GM21390 (cell line): Measurements from ENCODE around the gene NF1.
"Not testable (repeated sequence)": the region's sequence is repeated elsewhere in the genome, so short reads cannot be mapped to it uniquely, and the experiment has no call there.

ENCODE experiments used
- ATAC-seq: cut with Tn5 transposase; IDR thresholded peaks from one replicate; pipeline ENCODE4 v1.9.1; 2021; ENCODE audit not compliant: unreplicated experiment

NF1 gene, protein sequence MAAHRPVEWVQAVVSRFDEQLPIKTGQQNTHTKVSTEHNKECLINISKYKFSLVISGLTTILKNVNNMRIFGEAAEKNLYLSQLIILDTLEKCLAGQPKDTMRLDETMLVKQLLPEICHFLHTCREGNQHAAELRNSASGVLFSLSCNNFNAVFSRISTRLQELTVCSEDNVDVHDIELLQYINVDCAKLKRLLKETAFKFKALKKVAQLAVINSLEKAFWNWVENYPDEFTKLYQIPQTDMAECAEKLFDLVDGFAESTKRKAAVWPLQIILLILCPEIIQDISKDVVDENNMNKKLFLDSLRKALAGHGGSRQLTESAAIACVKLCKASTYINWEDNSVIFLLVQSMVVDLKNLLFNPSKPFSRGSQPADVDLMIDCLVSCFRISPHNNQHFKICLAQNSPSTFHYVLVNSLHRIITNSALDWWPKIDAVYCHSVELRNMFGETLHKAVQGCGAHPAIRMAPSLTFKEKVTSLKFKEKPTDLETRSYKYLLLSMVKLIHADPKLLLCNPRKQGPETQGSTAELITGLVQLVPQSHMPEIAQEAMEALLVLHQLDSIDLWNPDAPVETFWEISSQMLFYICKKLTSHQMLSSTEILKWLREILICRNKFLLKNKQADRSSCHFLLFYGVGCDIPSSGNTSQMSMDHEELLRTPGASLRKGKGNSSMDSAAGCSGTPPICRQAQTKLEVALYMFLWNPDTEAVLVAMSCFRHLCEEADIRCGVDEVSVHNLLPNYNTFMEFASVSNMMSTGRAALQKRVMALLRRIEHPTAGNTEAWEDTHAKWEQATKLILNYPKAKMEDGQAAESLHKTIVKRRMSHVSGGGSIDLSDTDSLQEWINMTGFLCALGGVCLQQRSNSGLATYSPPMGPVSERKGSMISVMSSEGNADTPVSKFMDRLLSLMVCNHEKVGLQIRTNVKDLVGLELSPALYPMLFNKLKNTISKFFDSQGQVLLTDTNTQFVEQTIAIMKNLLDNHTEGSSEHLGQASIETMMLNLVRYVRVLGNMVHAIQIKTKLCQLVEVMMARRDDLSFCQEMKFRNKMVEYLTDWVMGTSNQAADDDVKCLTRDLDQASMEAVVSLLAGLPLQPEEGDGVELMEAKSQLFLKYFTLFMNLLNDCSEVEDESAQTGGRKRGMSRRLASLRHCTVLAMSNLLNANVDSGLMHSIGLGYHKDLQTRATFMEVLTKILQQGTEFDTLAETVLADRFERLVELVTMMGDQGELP (N-terminal part only)

DNA sequence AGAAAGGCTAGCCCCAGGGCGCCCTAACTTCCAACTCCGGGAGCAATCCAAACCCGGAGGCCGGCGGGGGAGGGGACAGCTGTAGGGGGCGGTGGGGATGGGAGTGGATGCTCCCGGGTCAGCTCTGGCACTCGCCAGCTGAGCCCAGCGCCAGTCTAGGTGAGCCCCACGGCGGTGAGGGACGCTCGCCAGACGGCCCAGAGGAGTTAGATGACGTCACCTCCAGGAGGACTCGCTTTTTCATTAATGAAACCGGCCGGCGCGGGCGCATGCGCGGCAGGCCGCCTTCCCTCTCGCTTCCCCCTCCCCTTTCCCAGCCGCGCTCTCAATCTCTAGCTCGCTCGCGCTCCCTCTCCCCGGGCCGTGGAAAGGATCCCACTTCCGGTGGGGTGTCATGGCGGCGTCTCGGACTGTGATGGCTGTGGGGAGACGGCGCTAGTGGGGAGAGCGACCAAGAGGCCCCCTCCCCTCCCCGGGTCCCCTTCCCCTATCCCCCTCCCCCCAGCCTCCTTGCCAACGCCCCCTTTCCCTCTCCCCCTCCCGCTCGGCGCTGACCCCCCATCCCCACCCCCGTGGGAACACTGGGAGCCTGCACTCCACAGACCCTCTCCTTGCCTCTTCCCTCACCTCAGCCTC is at the start of gene NF1:
Gene NF1, plus strand, starts transcription at position 378 of the 636 bp plus-strand sequence. CDS start 333 bp downstream, outside the sequence.
- ATAC-seq, result peak; percentile 69

DNA sequence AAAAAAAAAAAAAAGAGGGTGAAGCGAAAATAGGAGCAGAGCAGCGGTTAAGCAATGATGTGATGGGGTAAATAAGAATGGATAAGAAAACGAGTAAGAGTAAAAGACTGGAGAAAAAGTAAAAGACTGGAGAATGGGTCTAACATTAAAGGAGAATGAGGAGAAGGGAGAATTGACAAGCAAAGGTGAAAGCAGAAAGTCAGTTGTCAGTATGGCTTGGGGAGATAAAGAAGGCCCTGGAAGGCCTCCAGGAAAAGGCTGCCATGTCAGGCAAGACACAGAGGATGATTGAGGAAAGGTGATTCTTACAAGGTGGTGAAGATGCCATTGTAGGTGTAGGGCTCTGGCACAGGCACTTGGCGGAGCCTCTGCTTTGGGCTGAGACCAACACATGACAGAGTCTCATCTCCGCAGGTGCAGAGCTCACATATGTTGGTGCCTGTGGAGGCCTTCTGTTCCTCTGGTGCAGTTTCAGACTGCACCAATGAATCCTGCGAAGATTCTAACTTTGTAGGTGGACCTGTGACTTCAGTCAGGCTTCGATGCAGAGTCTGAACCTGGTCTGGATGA is 47.8 kb upstream of the NF1 start:
- not testable (repeated sequence) for ATAC-seq

DNA sequence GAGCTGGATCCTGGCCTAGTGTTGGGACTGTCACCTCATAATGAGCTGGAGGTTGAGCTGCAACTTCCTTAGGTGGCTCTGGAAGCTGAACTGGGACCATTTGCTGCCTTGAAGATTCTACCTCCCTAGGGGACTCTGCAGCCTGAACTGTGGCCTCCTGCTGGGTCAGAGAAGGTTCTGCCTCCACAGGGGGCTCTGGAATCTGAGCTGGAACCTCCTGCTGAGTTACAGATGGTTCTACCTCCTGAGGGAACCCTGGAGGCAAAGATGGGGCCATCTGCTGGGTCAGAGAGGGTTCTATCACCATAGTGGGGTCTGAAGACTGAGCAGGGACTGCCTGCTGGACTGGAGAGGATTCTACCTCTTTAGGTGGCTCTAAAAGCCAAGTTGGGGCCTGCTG is 46.6 kb upstream of the NF1 start:
- ATAC-seq, result no peak

DNA sequence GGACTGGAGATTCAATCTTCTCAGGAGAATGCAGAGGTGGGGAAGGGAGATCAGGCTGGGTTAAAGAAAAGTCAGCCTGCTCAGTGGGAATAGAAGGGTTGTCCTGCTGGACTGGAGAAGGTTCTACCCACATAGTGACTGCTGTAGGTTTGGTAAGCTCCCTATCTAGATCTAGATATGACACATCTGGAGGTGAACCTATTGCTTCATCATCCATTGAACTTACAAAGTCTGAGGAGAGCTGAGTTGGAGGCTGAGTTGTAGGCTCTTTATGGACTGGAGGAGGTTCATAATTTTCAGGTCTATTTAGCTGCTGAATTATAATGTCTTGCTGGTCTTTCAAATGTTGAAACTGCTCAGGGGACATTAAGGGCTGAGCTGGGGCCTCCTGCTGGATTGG is 46.0 kb upstream of the NF1 start:
- no peak for ATAC-seq

DNA sequence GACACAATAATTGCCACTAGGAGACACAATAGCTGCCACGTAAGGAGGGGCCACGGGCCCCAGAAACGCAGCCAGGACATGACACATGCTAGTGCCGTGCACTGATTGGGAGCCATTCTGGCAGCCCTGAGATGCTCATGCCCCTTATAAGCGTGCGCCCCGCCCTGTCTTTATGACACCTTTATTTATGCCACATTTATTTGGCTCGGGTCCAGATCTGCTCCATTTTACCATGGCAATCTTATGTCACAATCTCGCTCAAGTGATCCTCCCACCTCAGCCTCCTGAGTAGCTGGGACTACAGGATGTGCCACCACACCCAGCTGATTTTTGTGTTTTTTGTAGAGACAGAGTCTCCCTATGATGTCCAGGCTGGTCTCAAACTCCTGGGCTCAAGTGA is 43.8 kb upstream of the NF1 start:
- no peak for ATAC-seq

DNA sequence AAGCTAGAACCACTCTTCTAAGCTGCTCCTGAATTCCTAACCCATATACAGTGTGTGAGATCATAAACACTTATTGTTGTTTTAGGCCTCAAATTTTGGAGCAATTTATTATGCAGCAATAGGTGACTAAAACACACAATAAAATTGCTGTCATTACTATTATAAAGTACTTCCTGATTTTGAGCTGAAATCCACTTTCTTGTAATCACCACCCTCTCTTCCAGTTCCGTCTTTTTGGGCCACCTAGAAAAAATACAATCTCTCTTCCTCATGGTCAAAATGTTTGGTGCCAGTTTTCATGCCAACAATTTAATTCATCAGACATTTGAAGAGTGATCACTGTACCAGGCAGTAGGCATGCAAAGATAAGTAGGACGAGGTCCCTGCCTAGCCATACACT is 43.3 kb upstream of the NF1 start:
- no peak for ATAC-seq

DNA sequence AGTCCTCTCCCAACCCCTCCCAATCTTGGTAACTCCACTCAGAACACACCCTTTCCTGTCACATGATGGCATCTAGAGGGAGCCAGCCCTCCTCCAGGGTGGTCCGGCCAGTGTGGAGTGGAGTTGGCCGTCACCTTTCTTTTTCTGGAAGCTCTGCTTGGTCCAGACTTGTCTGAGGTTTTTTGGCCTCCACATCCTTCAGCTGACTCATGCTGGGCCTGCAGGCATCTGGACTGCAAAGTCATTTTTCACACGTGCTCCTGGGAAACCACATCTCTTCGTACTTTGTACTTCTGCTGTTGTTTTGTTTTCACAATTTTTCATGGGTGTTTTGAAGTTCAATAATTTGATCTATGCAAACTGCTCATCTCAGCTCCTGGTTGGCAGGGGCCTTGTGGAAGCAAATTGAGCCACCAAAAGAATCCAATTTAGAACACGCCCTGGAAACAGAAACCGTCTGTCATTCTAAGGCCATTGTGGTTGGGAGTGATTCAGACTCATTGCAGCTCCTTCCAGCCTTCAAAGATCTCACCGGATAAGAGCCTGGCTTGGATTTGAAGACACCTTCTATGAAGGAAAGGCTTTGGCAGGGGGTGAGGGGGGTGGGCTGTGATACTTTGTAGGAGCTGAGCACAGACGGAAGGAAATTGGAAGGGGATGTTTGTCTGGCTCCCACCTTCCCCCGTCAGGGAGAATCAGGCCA is 42.4 kb upstream of the NF1 start:
- ATAC-seq, result no peak

DNA sequence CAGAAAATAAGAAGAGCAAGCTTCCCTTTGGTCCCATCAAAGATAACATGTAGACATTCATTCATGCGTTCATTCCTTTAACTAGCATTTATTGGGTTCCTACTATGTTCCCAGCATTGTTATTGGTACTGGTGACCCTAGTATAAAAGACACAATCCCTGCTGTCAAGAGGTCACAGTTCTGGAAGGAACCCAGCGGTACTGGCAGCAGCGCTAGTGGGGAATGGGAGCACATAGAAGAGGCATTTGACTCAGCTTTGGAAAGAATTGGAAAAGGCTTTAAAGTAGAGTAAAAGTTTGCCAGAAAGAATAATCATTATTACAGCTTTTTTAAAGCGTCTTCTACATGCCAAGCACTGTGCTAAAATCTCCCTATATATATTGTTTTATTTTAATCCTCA is 41.7 kb upstream of the NF1 start:
- ATAC-seq, result no peak

DNA sequence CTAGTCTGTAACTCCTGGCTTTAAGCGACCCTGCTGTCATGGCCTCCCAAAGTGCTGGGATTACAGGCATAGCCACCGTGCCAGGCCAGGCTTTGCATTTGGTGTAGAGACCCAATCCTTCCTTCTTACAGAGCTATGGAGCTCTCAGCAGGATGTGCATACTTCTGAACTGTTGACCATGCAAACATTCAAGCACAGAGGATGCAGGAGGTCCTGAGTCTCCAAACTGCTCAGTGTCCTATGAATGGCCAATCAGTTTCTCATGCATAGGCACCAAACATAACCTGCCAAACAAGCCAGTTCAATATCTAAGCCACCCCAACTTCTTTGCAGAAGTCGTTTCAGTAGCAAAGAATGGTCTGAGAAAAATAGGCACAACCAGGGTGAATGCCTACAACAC is 40.0 kb upstream of the NF1 start:
- no peak for ATAC-seq

DNA sequence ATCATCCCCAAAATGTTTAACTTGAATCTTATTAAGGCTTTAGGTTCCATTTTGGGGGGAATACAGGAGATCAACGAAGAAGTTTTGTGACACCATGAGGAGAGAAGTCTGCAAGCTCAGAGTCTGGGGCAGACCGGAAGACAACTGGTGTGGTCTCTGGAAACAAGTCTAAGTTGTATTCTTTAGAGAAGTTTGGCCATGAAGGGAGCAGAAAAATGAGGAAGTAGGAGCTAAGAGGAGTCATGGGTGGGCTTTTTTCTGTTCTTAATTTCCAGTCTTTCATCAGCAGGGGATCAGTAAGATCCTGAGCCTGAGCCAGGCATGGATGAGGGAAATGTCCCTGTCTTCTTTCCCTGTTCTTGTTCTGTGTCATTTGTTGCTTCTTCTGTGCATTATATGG is 35.8 kb upstream of the NF1 start:
- ATAC-seq, result no peak

DNA sequence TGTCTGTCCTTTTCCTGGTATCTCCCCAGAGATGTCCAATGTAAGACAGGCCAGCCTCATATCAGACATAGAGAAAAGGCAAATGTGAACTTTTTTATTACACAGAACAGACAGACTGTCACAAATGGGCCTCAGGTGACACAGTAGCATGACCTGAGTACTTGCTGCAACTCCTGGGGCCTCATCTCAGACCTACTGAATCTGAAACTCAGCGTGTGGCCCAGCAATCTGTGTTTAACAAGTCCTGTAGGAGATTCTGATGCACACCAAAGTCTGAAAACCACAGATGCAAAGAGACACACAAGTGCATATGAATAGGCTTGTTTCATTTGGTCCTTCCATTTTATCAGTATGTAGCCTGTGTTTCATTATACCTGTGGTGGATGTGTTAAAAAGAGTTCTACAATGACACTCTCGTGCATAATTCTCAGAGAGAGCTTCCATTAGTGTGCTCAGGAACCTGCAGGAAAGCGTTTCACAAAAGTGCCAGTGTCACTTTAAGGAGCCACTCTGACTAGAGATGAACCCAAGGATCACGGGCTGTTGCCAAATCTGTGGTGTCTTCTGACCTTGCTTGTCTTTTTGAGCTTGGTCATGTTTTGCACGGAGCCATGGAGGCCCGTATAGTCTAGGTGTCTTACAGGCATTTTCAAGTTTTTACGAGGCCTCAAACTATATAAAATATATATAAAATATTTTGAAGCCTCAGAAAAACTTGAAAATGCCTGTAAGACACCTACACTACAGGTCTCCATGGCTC is 33.8 kb upstream of the NF1 start:
- ATAC-seq, result no peak

DNA sequence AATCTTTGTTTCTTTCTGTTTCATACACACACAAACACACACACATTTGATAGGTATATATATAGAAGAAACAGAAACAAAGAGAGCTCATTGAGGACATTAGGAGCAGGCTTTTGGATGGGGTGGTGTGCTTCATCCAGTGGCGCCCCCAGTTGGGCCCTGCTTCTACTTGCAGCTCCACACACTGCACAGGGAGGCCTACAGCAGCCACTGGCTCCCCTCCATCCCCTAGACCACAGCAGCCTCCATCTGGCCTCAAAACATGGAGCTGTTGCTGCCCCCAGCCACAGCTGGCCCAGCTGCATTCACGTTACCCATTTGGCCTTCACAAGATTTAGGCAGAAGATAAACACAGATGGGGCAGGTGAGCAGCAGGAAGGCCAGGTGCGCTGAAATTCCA is 33.1 kb upstream of the NF1 start:
- no peak for ATAC-seq

DNA sequence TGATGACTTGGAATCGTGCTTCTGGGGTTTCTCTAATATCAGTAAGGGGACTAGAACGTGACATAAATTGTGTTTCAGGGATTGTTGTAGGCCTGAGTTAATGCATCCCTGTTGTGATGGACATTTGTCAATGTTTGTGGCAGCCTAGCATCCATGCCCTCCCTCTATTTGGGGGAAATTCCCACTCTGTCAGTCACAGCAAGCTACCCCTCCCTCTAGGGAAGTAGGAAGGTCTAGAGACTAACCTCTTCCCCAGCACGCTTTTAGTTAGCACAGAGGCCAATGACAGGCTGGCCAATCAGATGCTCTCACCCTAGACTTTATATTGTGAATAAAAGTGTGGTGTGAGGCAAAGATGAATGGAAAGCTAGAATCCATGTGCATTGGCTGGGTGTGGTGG is 32.4 kb upstream of the NF1 start:
- no peak for ATAC-seq

DNA sequence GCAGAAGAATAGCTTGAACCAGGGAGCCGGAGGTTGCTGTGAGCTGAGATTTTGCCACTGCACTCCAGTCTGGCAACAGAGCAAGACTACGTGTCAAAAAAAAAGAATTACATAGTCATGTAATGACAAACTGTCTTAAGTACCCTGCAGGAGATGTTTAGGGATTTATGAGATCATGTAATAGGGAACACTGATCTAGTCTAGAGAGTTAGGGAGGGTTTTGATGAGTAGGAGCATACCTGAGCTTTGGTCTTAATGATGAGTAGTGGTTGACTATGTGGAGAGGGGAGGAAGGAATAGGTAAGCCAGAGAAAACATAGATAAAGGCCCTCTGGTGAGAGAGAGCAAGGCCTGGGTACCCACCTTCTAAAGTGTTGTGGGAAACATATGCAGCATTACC is 30.1 kb upstream of the NF1 start:
- ATAC-seq, result no peak

DNA sequence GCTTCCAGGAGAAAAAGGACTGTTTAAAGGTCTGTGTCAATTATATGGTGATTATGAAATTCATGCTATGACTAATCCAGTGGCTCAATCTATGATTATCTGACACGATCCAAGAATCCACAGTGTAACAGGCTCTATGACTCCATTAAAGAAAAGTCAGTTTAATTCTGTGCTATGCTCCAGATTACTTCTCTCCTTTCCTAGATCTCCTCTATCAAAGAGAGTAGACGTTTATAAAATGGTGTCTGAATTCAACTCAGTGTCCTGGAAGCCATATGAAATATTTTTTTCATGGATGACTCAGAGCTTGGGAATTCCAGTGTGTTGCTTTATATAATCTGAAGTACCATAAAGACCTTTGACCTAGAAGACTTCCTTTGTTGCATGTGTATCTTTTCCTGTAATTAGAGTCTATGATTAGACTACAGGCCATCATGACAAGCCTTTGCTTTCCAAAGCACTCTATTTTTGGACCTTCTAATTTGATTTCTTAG is 27.0 kb upstream of the NF1 start:
- no peak for ATAC-seq

DNA sequence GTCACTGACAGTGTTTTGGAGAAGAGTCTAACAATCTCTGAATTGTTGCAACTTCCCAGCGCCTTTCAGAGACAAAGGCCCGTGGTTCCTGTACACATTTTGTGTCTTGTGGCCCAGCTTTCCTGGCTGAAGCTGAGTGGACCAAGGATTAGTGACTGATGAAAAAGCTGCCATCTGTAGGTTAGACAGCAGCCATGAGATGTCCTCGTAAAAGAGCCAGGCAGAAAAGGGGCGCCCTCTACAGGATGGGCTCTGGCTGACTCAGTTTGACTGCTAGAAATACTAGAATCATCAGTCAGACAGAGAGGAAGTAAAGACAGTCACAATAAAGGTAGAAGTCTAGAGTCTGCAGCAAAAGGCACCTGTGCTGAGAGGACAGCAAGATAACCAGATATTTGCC is 26.5 kb upstream of the NF1 start:
- ATAC-seq, result no peak

DNA sequence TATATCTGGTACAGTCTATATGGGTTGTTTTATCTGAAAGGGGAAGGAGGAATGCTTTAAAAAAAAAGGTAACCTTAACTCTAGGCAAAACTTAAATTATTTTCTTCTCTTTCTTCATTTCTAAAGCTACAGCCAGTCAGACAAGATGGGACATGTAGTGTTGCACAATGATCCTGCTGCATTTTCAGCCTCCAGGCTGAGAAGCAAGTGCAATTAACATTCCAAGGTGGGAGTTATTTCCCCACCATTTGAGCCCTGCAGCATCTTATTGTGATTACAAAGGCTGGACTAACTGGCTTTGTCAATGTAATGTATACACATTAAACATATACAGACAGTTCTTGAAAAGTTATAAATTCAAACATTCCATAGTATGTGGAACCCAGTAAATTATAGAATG is 22.6 kb upstream of the NF1 start:
- no peak for ATAC-seq

DNA sequence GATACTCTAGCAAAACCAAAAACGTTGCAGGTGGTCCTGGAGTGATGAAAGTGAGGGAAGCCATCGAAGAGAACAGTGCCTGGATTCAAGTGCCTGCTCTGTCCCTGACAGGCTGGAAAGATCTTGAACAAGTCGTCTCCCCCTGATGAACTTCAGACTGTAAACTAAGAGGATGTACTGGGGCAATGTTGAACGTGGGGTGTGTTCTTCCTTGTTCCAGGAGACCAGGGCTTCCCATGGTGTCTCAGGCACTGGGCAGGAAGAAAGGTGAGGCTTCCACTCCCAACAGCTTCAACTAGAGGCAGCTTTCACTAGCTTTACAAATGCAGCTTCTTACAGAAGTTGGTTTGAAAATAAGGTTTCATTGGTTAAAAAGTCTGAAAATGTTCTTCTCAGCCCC is 21.4 kb upstream of the NF1 start:
- ATAC-seq, result no peak
